GM08714 (cell line): Measurements from ENCODE around the gene GALNT6.
"Not testable (repeated sequence)": the region's sequence is repeated elsewhere in the genome, so short reads cannot be mapped to it uniquely, and the experiment has no call there.

Source experiments
- H3K4me3 ChIP-seq: fragments of 200-500 bp; sonication (Bioruptor generic); 2 replicates; pipeline ENCODE4 v1.5.1; 2014; ENCODE audit warnings: mild to moderate bottlenecking, low read length, inconsistent platforms
- ZNF274 ChIP-seq: IDR thresholded peaks from 2 replicates; pipeline ENCODE4 v1.6.1; 2012; ENCODE audit warnings: mild to moderate bottlenecking, low read depth, low read length

The GALNT6 gene

DNA sequence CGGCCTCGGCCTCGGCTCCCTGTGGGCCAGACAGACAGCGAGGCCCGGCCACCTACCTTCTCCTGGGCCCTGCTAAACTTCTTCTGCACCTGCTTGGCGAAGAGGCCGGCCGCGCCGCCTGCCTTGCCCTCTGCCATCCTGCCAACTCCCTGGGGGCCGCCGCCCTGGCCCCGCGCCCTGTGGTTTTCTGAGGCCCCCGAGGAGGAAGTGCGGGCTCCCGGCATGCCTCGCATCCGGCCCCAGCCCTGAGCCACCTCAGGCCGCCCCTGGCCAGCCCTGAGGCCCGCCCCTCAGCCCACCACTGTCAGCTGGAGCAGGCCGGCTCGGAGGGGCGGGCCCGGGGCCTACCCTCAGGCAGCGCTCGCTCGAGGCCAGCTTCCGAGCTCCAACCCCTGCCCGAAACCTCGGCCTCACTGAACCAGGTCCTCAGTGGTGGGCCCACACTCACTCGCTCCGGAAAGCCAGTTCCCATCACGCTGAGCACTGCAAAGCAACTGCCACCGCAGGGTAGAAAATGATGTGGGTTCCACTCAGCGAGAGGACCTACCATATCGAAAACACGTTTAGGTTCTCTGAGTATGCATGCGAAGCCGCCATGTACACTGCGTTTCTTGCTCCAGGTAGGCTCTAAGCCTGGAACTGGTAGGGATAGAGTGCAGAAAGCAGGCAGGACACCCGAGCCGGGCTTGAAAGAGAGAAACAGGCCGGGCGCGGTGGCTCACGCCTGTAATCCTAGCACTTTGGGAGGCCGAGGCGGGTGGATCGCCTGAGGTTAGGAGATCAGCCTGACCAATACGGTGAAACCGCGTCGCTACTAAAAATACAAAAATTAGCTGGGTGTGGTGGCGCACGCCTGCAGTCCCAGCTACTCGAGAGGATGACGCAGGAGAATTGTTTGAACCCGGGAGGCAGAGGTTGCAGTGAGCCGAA lies 67.0 kb downstream of the GALNT6 start, which contains the start of gene BIN2:
Gene BIN2, minus strand, starts transcription at position 209 of the 930 bp plus-strand sequence. Its CDS starts 72 bp downstream, at position 137.
- no peak for TF ChIP-seq ZNF274
- peak within 1 kb of the TSS; percentile 82 for H3K4me3 ChIP-seq

DNA sequence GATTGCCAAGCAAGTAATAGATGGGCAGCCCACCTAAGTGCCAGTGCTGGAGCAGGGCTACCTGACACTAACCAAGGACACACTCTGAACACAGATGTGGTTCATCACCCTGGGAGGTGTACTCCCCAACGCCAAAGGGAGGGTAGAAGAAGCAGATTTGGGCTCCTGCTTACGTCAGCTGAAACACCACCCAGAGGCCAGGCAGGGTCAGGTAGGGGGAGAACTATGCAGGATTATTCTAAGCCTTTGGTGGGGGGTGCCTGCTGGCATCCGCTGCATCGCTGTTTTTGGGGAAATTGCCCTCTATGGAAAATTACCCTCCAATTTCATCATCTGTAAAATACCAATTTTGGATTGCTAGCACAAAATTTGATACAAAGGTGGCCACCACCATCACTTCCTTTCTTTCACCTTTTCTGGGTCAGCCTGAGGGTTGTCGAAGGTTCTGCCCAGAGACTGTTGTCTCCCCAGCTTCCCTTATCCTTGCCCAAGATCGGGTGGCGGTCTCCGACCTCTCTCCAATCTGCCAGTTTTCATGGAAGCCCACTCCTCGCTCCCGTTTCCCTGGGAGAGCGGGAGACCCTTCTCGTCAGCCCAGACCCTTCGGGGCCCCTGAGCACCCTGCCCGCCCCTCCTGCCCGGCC lies 67.8 kb downstream of the GALNT6 start:
- TF ChIP-seq ZNF274, result no peak
- H3K4me3 ChIP-seq, result peak overlapping the region; percentile 82

DNA sequence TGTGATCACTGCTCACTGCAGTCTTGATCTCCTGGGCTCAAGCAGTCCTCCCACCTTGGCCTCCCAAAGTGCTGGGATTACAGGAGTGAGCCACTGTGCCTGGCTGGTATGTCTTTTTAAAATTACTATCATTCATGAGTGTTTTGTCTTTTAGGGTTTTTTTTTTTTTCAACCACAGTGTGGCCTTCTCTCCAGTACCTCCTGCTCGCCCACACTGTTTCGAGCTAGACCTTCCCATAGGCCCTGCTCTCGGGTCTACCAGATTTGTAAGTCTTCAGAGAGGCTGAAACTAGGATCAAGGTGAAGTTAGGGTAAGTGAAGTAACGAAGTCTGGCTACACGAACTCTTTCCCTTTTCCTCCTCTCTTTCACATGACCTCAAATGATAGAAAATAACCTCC lies 68.8 kb downstream of the GALNT6 start:
- TF ChIP-seq ZNF274, result no peak

DNA sequence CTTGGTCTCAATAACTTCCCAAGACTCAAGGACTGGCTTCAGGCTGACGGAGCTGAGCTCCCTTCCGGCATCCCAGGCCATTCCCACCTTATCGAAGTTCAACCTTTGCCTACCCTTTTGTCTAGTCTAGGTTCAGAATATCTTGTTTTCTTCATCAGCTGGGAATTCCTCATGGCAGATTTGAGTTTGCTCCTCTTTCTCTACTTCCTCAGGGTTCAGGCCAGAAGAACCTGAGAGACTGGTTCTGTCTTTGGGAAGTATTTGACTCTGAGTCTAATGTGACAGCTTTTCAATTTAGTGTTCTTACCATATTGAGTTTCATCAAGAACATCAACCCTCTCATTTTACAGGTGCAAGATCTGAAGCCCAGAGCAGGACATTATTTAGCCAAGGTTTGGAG lies 69.3 kb downstream of the GALNT6 start:
- peak overlapping the region; percentile 32; the same call in 1 of the 2 replicates for H3K4me3 ChIP-seq
- no peak for TF ChIP-seq ZNF274

More for the DNA sequence above, 68.8 kb downstream of the GALNT6 start:
- H3K4me3 ChIP-seq, result peak overlapping the region; percentile 82; the same call in 1 of the 2 replicates

DNA sequence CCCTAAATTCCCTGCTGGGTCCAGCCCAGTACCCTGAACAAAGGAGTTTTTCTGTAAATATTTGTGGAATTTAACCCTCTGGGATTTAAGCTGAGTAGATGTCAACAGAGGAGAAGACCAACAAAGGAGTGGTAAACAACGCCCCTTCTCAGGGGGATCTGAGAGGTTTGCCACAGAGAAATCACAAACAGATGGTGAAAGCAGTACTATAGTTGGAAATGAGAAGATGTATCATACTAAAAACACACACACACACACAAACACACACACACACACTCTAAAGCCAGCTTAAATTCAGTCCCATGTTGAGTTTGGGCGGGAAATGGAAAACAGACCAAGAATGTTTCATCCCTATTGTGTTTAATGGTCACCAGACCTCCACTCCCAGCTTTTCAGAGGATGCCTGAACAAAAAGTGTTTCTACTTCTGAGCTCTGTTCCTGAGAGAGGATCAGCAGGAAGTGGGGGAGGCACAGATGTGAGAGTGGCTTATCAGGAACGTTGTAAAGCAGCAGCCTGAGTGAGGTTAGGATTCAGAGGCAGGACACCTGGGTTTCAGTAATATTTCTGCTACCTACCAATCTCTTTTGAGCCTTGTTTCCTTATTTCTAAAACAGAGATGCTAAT lies 70.4 kb downstream of the GALNT6 start:
- peak overlapping the region; percentile 16; the same call in 1 of the 2 replicates for H3K4me3 ChIP-seq
- no peak for TF ChIP-seq ZNF274

DNA sequence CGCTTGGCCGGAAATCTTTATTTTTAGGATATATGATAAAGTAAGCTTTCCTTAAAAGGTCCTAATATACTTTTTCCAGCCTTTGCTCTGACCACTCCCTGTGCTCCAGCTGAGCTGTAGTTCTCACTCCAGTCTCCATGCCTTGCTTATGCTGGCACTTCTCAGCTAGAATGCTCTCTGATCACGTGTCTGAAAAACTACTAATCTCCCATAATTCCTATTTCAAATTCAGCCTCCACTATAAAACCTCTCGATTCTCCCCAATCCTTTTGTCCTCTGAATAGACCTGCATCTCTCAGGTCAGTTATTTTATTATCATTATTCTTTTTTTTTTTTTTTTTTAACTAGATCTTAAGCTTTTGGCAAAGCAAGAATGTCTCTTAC lies 70.9 kb downstream of the GALNT6 start:
- no peak for TF ChIP-seq ZNF274
- H3K4me3 ChIP-seq, result no peak overlapping the region

DNA sequence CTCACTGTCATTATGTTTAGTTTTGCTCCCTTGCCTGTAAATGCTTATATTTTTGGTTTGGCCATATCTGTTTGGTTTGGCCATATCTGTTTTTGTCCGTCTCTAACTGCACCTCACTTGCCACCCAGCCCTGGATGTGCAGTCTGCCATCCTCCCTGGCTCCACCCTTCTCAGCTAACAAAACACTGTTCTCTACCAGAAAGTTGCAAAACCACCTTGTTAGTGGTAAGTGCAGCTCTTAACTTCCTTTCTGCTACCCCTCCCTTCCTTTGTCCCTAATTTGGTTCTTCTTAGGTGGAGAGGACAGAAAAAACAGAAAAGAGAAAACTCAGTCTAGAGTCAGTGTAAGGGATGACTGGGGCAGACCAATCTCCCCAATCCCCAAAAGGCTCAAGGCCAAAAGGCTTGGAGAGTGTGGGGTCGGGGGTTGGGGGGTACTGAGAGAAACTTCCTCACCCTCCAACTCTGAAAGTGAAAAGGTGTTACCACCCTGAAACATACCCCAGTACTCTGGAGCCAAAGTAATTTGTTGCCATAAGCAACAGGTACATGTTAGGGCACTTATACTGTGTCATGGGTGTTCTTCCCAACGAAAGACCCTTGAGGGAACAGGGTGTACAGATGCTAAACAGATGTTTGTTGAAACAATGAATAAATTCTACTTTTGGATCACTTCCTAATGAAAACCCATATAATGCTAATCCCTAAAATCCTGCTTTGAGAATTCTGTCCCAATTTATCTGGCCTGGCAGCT lies 72.2 kb downstream of the GALNT6 start:
- peak overlapping the region; percentile 9; the same call in 1 of the 2 replicates for H3K4me3 ChIP-seq
- TF ChIP-seq ZNF274, result no peak

DNA sequence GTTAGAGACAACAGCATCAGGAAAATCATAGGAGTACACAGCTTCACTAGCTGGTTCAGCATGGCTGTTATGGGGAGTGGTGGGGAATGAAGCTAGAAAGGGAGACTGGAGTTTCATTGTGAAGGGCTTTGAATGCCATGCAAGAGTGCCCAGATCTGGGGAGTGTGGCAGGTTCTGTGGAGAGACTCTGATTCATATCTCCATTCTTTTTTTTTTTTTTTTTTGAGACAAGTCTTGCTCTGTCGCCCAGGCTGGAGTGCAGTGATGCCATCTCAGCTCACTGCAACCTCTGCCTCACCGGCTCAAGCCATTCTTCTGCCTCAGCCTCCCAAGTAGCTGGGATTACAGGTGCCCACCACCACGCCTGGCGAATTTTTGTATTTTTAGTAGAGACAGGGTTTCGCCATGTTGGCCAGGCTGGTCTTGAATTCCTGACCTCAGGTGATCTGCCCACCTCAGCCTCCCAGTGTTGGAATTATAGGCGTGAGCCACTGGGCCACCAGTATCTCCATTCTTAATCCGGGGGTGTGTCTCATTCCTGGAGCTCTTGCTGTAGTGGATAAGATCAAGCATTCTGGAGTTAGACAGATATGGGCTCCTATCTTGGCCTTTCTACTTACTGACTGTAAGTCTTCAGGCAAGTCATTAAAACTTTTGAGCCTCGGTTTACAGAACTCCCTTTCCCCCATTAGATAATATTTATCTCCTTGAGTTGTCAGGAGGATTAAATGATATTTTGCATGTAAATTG lies 73.0 kb downstream of the GALNT6 start:
- H3K4me3 ChIP-seq, result not testable (repeated sequence)

DNA sequence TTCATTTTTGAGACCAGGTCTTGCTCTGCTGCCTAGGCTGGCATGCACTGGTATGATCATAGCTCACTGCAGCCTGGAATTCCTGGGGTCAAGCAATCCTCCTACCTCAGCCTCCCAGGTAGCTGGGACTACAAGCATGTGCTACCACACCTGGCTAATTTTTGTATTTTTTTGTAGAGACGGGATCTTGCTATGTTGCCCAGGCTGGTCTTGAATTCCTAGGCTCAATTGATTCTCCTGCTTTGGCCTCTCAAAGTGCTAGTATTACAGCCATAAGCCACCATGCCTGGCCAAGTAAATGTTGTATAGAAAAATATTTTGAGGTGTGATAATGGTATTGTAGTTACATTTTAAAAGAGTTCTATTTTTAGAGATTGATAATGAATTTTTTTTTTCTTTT lies 79.8 kb downstream of the GALNT6 start:
- H3K4me3 ChIP-seq, result no peak overlapping the region
- no peak for TF ChIP-seq ZNF274

DNA sequence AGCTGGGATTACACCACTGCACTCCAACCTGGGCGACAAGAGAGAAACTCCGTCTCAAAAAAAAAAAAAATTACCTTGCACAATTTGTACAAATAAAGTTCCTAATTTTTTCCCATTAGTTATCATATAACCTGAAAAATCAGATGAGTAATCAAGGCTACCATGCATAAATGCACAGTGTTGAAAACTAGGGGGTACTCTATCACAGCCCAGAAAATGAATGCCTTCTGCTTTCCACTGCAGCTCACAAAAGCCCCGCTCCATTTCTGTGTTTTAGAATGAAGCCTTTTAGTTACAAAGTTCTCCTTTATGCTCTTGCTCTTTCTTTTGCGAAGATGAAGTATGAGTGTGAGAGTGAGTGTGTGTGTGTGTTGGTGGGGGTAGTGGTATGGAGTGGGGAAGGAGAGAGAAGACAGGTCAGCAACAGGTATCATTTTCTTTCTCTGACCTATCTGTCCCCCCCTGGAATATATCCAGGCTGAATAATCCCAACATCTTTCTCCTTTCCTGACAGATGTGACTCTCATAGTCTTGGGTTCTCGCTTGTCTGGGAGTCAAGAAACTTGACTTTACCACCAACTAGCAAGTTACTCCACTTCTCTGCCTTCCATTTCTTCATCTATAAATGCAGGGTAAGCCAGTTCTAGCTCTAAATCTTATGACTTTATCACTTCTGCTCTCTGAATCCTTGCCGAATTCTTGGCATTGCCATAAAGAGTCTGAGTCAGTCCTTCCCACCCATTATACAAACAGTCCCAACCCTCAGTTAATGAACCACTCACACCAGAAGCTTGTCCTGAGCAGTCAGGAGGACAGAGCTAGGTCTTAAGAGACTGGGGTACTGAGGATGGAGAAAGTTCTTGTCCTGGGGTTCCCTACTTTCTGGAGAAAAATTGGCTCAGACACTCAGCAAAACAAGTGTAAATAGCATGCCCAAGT lies 83.3 kb downstream of the GALNT6 start:
- no peak for TF ChIP-seq ZNF274
- no peak overlapping the region for H3K4me3 ChIP-seq

DNA sequence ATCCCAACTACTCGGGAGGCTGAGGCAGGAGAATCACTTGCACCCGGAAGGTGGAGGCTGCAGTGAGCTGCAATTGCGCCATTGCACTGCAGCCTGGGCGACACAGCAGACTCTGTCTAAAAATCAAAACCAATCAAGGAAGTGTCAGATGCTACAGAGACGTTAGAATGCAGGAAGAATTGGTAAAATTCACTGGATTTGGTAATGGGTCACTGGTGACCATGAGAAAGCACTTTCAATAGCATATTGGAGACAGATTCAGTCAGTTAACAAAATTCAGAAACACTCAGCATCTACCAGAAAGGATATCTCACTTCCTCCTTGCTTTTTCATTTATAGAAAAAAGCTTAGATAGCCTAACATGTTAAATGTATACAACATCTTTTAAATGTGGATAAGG lies 84.7 kb downstream of the GALNT6 start:
- TF ChIP-seq ZNF274, result no peak
- H3K4me3 ChIP-seq, result no peak overlapping the region
